Measurements from ENCODE around the gene SERPINB10. TPM values are rescaled to one million over a fixed set of nuclear protein-coding genes. Genes with fewer than 3 reads are reported as not detected.
A peak's percentile ranks its signal among the peaks of the same experiment; 100 is the strongest.

SERPINB10 gene
- total and polyA plus RNA-seq, 2 of the 8 experiments (the other 6 are each of a cell fraction or from before 2014, with no cell fraction given) = not detected

- no peak for TF ChIP-seq BCL11A (IDR thresholded peaks at IDR 0.05; ENCODE audit: low read depth in 2 of 2, low read length in 2 of 2)
- no peak for TF ChIP-seq USF2 (IDR thresholded peaks at IDR 0.05; ENCODE audit: low read length)
- TF ChIP-seq E2F6 (IDR thresholded peaks at IDR 0.05) = no peak
- TF ChIP-seq POU5F1 (IDR thresholded peaks at IDR 0.05; ENCODE audit: low read depth, low read length) = no peak
- no peak for TF ChIP-seq JUN (IDR thresholded peaks at IDR 0.05; ENCODE audit: low read depth, low read length)
- TF ChIP-seq CHD1 (IDR thresholded peaks at IDR 0.05; ENCODE audit: low read depth, low read length) = no peak
- TF ChIP-seq TCF12 (IDR thresholded peaks at IDR 0.05; ENCODE audit: low read depth, low read length) = 0 out of 2 replicates have a peak, but pooled peaks have one; percentile 11
- no peak for TF ChIP-seq CBX5 (IDR thresholded peaks at IDR 0.05; ENCODE audit: low read depth, low read length)
- TF ChIP-seq CEBPB (IDR thresholded peaks at IDR 0.05; ENCODE audit: low read depth, low read length) = peak; percentile 71
- TF ChIP-seq POLR2A (IDR thresholded peaks at IDR 0.05; ENCODE audit: control extremely low read depth in 1 of 2, low read depth in 2 of 2, low read length in 2 of 2) = peak; percentile 75 to 92
- 0 out of 2 replicates have a peak, but pooled peaks have one; percentile 32 for TF ChIP-seq SP1 (IDR thresholded peaks at IDR 0.05; ENCODE audit: low read depth, low read length)
- TF ChIP-seq JUND (IDR thresholded peaks at IDR 0.05; ENCODE audit: low read length) = peak; percentile 54; the same call in 1 of the 2 replicates
- TF ChIP-seq ATF3 (IDR thresholded peaks at IDR 0.05; ENCODE audit: insufficient read depth, low read depth, low read length) = no peak
- no peak for TF ChIP-seq ASH2L (IDR thresholded peaks at IDR 0.05; ENCODE audit: low read length)
- TF ChIP-seq MAFK (IDR thresholded peaks at IDR 0.05; ENCODE audit: low read depth, low read length) = no peak
- peak; percentile 65; the same call in 1 of the 2 replicates for TF ChIP-seq TAF1 (IDR thresholded peaks at IDR 0.05; ENCODE audit: low read depth, low read length)
- TF ChIP-seq CTBP2 (IDR thresholded peaks at IDR 0.05; ENCODE audit: borderline replicate concordance, insufficient read depth, insufficient read length, low read length) = no peak
- 0 out of 2 replicates have a peak, but pooled peaks have one; percentile 76 for TF ChIP-seq RBBP5 (IDR thresholded peaks at IDR 0.05; ENCODE audit: borderline replicate concordance, low read depth, low read length)
- TF ChIP-seq POLR2AphosphoS5 (IDR thresholded peaks at IDR 0.05; ENCODE audit: low read depth, low read length) = peak; percentile 83
- TF ChIP-seq BRCA1 (IDR thresholded peaks at IDR 0.05; ENCODE audit: low read depth, low read length) = no peak
- TF ChIP-seq SIX5 (IDR thresholded peaks at IDR 0.05; ENCODE audit: low read depth, low read length) = no peak
- TF ChIP-seq RNF2 (IDR thresholded peaks at IDR 0.05; ENCODE audit: borderline replicate concordance, low read depth, low read length, missing control alignments, poor library complexity, severe bottlenecking) = no peak
Observed at GRCh38 chr18:63969942-63970808, 62.4 kb downstream of the SERPINB10 start, which contains the start of gene SERPINB8 (continued).

Measured in H1 (cell line).